SK-N-SH (cell line): ENCODE measurements around the gene GALNTL6. TPM values are rescaled to one million over a fixed set of nuclear protein-coding genes. Genes with fewer than 3 reads are reported as not detected.

Experiments
- CTCF ChIA-PET: fragments of 300-600, 350-600 bp; formaldehyde crosslinking; extraction: SDS; loops from one replicate; lab custom pipeline; 2021; lab: Yijun Ruan, JAX
- POLR2A ChIA-PET: fragments of 350-600 bp; sonication (Branson Sonifier 250); formaldehyde crosslinking; extraction: SDS; loops from one replicate; lab custom pipeline; 2020; ENCODE audit warnings: antibody characterized with exemption, inconsistent platforms; lab: Yijun Ruan, JAX
- DNase-seq: peaks from one replicate; pipeline ENCODE4 v3.0.0; 2012
- H2AFZ ChIP-seq: fragments of 200-600 bp; sonication (generic); 2 replicates; pipeline ENCODE4 v1.8.1; 2016; ENCODE audit warnings: antibody characterized with exemption, mild to moderate bottlenecking, low read depth
- H3F3A ChIP-seq: fragments of 200-600 bp; sonication (generic); replicated peaks from 2 replicates; pipeline ENCODE3; 2016; ENCODE audit warnings: antibody characterized with exemption, mild to moderate bottlenecking; ENCODE audit not compliant: insufficient read depth
- H3K27ac ChIP-seq, 2 experiments: fragments of 200-500 bp in 1 of 2; fragments of 200-600 bp in 1 of 2; sonication (Bioruptor generic) in 1 of 2; sonication (generic), shearing (Covaris generic) in 1 of 2; 2 replicates each; pipeline versions ENCODE4 v1.5.1 to v1.6.1; 2014 to 2016; ENCODE audit warnings: low read depth in 2 of 2, inconsistent platforms in 1 of 2, low read length in 1 of 2, mild to moderate bottlenecking in 1 of 2, mixed read lengths in 1 of 2
- H3K27me3 ChIP-seq: fragments of 200-600 bp; sonication (generic), shearing (Covaris generic); 2 replicates; pipeline ENCODE4 v1.6.1; 2016; ENCODE audit warnings: mixed run types; ENCODE audit not compliant: insufficient read depth
- H3K36me3 ChIP-seq, 2 experiments: fragments of 200-500 bp in 1 of 2; fragments of 200-600 bp in 1 of 2; sonication (Bioruptor generic) in 1 of 2; sonication (generic) in 1 of 2; replicated peaks in 1 of 2; 2 replicates each; pipeline versions ENCODE3 to v1.5.1; 2014 to 2016; ENCODE audit warnings: low read length in 1 of 2, mild to moderate bottlenecking in 1 of 2; ENCODE audit not compliant: insufficient read depth in 2 of 2, control insufficient read depth in 1 of 2
- H3K4me1 ChIP-seq, 2 experiments: fragments of 200-500 bp in 1 of 2; fragments of 200-600 bp in 1 of 2; sonication (Bioruptor generic) in 1 of 2; sonication (generic), shearing (Covaris generic) in 1 of 2; 2 replicates each; pipeline versions ENCODE4 v1.5.1 to v1.6.1; 2014 to 2016; ENCODE audit warnings: low read depth in 1 of 2, low read length in 1 of 2, mixed run types in 1 of 2; ENCODE audit not compliant: insufficient read depth in 2 of 2, control insufficient read depth in 1 of 2
- H3K4me2 ChIP-seq: fragments of 200-600 bp; sonication (generic), shearing (Covaris generic); 2 replicates; pipeline ENCODE4 v1.6.1; 2017; ENCODE audit warnings: mixed run types
- H3K4me3 ChIP-seq, 2 experiments: fragments of 200-500 bp in 1 of 2; fragments of 200-600 bp in 1 of 2; sonication (Bioruptor generic) in 1 of 2; sonication (generic), shearing (Covaris generic) in 1 of 2; 2 replicates each; pipeline versions ENCODE4 v1.5.1 to v1.8.1; 2014 to 2016; ENCODE audit warnings: low read depth in 2 of 2, inconsistent platforms in 1 of 2, low read length in 1 of 2, mild to moderate bottlenecking in 1 of 2, mixed read lengths in 1 of 2, moderate library complexity in 1 of 2
- H3K79me2 ChIP-seq: fragments of 200-600 bp; sonication (generic); 2 replicates; pipeline ENCODE4 v1.8.1; 2017; ENCODE audit warnings: mild to moderate bottlenecking; ENCODE audit not compliant: insufficient read depth
- H3K9ac ChIP-seq: fragments of 200-600 bp; sonication (generic); 2 replicates; pipeline ENCODE4 v1.6.1; 2017; ENCODE audit warnings: mixed run types
- H3K9me2 ChIP-seq: fragments of 200-600 bp; sonication (generic); 2 replicates; pipeline ENCODE4 v1.6.1; 2017; ENCODE audit warnings: mixed run types
- H3K9me3 ChIP-seq: fragments of 200-600 bp; sonication (generic); 2 replicates; pipeline ENCODE4 v1.6.1; 2017; ENCODE audit warnings: mixed run types, mild to moderate bottlenecking, moderate library complexity
- H4K20me1 ChIP-seq: fragments of 200-600 bp; sonication (generic); 2 replicates; pipeline ENCODE4 v1.6.1; 2017; ENCODE audit warnings: mild to moderate bottlenecking, mixed run types; ENCODE audit not compliant: insufficient read depth
- ELF1 ChIP-seq: IDR thresholded peaks from 2 replicates; pipeline ENCODE4 v1.4.0; 2012
- EP300 ChIP-seq, 2 experiments: IDR thresholded peaks; 2 replicates each; pipeline versions ENCODE4 v1.4.0 to v1.6.1; 2012; ENCODE audit warnings: borderline replicate concordance in 1 of 2, low read depth in 1 of 2, low read length in 1 of 2
- FOSL2 ChIP-seq: IDR thresholded peaks from 2 replicates; pipeline ENCODE4 v1.4.0; 2012; ENCODE audit warnings: low read depth, mild to moderate bottlenecking, moderate library complexity, borderline replicate concordance
- GABPA ChIP-seq: IDR thresholded peaks from 2 replicates; pipeline ENCODE4 v1.4.0; 2012; ENCODE audit warnings: low read depth, mild to moderate bottlenecking
- GATA2 ChIP-seq: sonication (generic); formaldehyde crosslinking; IDR thresholded peaks from 2 replicates; pipeline ENCODE4 v1.5.0; 2020; ENCODE audit warnings: mild to moderate bottlenecking, missing genetic modification reagents
- MXI1 ChIP-seq: IDR thresholded peaks from 2 replicates; pipeline ENCODE4 v1.6.1; 2012; ENCODE audit warnings: mild to moderate bottlenecking, low read depth, low read length, improper control_type of control experiment
- NRF1 ChIP-seq: IDR thresholded peaks from 2 replicates; pipeline ENCODE4 v1.6.1; 2012; ENCODE audit warnings: low read depth, mild to moderate bottlenecking, low read length
- RAD21 ChIP-seq: IDR thresholded peaks from 2 replicates; pipeline ENCODE4 v1.6.1; 2012; ENCODE audit warnings: mild to moderate bottlenecking, low read length
- RCOR1 ChIP-seq: fragments of 150-350 bp; IDR thresholded peaks from 2 replicates; pipeline ENCODE4 v1.6.1; 2017; ENCODE audit warnings: antibody characterized with exemption, low read length
- SMC3 ChIP-seq: IDR thresholded peaks from 2 replicates; pipeline ENCODE4 v1.6.1; 2012; ENCODE audit warnings: low read depth, low read length, improper control_type of control experiment
- TCF12 ChIP-seq: IDR thresholded peaks from 2 replicates; pipeline ENCODE4 v1.4.0; 2012
- USF1 ChIP-seq: IDR thresholded peaks from 2 replicates; pipeline ENCODE4 v1.4.0; 2012; ENCODE audit warnings: low read depth, borderline replicate concordance
- USF2 ChIP-seq: fragments of 150-350 bp; IDR thresholded peaks from 2 replicates; pipeline ENCODE4 v1.6.1; 2017; ENCODE audit warnings: antibody characterized with exemption, low read length, low read depth, borderline replicate concordance
- WGBS: methylation state at CpG from one replicate; pipeline ENCODE4 v1.1.6; 2017; ENCODE audit warnings: low lambda C conversion rate; 5-methylcytosine and 5-hydroxymethylcytosine counted together
- polyA plus RNA-seq, 3 experiments: library from polyadenylated mRNA; depleted of rRNA; stranded (reverse); fragments of >200 nt; gene quantifications; 2 replicates each; pipeline ENCODE4 v1.2.3, GENCODE V29; 2012
- TF ChIP-seq, protein P1 (sequence below): fragments of 150-350 bp; IDR thresholded peaks from 2 replicates; pipeline ENCODE4 v1.6.1; 2016; ENCODE audit warnings: mild to moderate bottlenecking, low read depth, low read length
- TF ChIP-seq, protein P2 (sequence below): IDR thresholded peaks from 2 replicates; pipeline ENCODE4 v1.4.0; 2012; ENCODE audit warnings: low read depth, borderline replicate concordance

Gene GALNTL6
- polyA plus RNA-seq, 1 of the 3 experiments (the other 2 are of a cell fraction): 0.07 TPM

- Histone ChIP-seq H3K9me3 (no peaks in the 10 kb centered on the region), H4K20me1 (no peaks in the 10 kb centered on the region), H2AFZ (no peak overlapping the region), H3K4me3 (no peak overlapping the region), H3K4me1 (no peaks in the 10 kb centered on the region), H3K9me2 (no peaks in the 10 kb centered on the region), H3K36me3 (no peaks in the 10 kb centered on the region), H3K27me3 (peaks cover 4% of the 10 kb centered on the region; the same call in 1 of the 2 replicates), H3K27ac (no peak overlapping the region), H3K9ac (no peak overlapping the region), H3F3A (no peaks in the 10 kb centered on the region), H3K4me2 (no peak overlapping the region), H3K79me2 (no peaks in the 10 kb centered on the region)
- ChIA-PET POLR2A (no interaction called here), CTCF (interaction anchor here (0.6 kb wide), 1 partner anchor 37 kb away, joined by 3 read pairs; no protein-coding TSS in a partner anchor)
- DNase-seq: no peak
- TF ChIP-seq FOSL2 (no peak), USF1 (no peak), RCOR1 (no peak), MXI1 (no peak), SMC3 (no peak), GABPA (no peak), EP300 (IDR thresholded peaks at IDR 0.05; ENCODE audit: borderline replicate concordance in 1 of 2, low read depth in 1 of 2, low read length in 1 of 2) (no peak), TCF12 (no peak), NRF1 (no peak)
- 9% methylated on average over 1 of the region's 1 CpG for WGBS
Measured at GRCh38 chr4:172868271-172868670, 1055.1 kb downstream of the GALNTL6 start.

DNA sequence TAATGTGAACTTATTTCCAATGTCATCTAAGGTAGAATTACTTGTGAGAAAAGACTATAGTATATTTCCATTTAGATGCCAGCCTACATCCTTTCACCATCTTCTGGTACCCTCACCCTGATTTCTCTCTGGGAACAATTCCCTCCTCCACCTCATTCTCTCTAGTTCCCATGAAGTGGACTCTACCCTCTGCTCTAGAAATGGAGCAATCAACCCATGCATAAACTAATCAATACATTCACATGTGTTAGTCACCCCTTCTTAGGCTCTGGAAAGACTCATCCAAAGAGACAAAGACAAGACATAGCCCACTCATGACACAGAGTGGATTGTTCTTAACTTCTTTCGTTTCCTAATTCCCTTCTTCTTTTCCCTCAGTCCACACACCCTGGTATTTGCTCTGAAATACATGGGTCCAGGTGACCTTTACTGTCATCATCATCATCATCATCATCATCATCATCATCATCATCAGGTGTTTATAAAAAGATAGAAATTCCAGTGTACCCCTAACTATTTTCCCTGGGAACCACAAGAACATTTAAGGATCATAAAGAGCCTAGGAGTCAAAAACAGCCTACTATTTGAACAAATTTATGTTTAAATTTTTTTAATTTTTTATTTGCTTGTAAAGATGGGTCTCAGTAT is 1056.5 kb downstream of the GALNTL6 start:
- DNase-seq: no peak
- no peak overlapping the region for H3K27ac ChIP-seq

More for the DNA sequence above, 1056.5 kb downstream of the GALNTL6 start:
- no peak overlapping the region for H3K4me2 ChIP-seq
- no peaks in the 10 kb centered on the region for H3F3A ChIP-seq
- H3K4me1 ChIP-seq: no peaks in the 10 kb centered on the region
- no peaks in the 10 kb centered on the region for H3K9me3 ChIP-seq
- no peak overlapping the region for H3K4me3 ChIP-seq
- POLR2A ChIA-PET: no interaction called here
- H3K36me3 ChIP-seq: no peaks in the 10 kb centered on the region
- H3K9ac ChIP-seq: no peak overlapping the region
- no peak overlapping the region for H2AFZ ChIP-seq
- CTCF ChIA-PET: no interaction called here
- TF ChIP-seq GABPA (no peak), USF2 (no peak), ELF1 (no peak), RAD21 (no peak), GATA2 (CRISPR knock-in tag) (no peak)
- TF ChIP-seq, protein P1, sequence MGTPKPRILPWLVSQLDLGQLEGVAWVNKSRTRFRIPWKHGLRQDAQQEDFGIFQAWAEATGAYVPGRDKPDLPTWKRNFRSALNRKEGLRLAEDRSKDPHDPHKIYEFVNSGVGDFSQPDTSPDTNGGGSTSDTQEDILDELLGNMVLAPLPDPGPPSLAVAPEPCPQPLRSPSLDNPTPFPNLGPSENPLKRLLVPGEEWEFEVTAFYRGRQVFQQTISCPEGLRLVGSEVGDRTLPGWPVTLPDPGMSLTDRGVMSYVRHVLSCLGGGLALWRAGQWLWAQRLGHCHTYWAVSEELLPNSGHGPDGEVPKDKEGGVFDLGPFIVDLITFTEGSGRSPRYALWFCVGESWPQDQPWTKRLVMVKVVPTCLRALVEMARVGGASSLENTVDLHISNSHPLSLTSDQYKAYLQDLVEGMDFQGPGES: no peak
- TF ChIP-seq, protein P2, sequence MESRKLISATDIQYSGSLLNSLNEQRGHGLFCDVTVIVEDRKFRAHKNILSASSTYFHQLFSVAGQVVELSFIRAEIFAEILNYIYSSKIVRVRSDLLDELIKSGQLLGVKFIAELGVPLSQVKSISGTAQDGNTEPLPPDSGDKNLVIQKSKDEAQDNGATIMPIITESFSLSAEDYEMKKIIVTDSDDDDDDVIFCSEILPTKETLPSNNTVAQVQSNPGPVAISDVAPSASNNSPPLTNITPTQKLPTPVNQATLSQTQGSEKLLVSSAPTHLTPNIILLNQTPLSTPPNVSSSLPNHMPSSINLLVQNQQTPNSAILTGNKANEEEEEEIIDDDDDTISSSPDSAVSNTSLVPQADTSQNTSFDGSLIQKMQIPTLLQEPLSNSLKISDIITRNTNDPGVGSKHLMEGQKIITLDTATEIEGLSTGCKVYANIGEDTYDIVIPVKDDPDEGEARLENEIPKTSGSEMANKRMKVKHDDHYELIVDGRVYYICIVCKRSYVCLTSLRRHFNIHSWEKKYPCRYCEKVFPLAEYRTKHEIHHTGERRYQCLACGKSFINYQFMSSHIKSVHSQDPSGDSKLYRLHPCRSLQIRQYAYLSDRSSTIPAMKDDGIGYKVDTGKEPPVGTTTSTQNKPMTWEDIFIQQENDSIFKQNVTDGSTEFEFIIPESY: no peak
- H3K27me3 ChIP-seq: peaks cover 4% of the 10 kb centered on the region; the same call in 1 of the 2 replicates
- 31% methylated on average over 1 of the region's 1 CpG for WGBS
- no peaks in the 10 kb centered on the region for H3K79me2 ChIP-seq
- H4K20me1 ChIP-seq: no peaks in the 10 kb centered on the region
- H3K9me2 ChIP-seq: no peaks in the 10 kb centered on the region
